OCI-LY3 (cell line): ENCODE results near the gene RIN3.

Experiments
- EZH2phosphoT487 ChIP-seq: fragments of 200-600 bp; shearing (Covaris generic); IDR thresholded peaks from 2 replicates; pipeline ENCODE4 v1.6.1; 2018; ENCODE audit warnings: antibody characterized with exemption, mixed run types, low read depth
- TF ChIP-seq, protein P1 (sequence below): fragments of 200-600, 300-600 bp; sonication (generic); IDR thresholded peaks from 2 replicates; pipeline ENCODE4 v1.5.1; 2014; ENCODE audit warnings: antibody characterized with exemption, low read length, low read depth

DNA sequence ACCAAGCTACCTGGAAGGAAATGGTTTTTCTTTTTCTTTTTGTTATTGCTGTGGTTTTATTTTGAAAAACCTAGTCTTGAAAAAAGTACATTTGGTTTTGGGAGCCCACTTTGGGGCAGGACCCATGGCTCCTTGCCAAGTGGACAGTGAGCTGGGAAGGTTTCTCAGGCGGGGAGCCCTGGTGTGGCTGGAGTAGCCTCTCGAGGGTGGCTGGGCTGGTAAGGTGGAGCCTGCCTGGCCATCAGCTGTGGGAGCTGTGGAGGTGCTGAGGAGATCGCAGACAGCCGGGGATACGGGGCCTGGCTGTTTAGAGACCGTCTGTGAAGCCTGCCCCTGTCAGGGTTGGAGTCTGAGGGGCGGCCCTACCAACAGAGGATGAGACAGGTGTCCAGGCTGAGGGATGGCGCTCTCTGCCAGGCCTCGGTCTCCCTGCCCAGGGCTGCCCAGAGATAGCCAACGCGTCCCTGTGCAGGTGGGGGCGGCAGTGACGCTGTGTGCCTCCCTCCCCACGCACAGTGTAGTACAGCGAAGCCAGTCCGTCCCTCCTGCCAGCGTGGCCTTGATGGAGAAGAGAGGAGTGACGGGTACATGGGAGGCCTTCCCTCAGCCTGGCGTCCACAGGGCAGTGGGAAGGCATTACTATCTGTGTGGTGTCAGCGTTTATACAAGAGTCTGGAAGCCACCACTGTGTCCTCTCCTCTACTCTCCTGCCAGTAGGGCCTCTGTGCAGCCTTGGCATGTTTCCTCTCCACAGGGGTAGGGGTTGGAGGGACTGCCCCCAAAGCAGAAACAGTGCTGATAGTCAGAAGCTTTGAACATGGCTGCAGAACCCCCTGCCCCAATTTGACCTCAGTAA, 5.9 kb downstream of the RIN3 start:
- TF ChIP-seq, protein P1, sequence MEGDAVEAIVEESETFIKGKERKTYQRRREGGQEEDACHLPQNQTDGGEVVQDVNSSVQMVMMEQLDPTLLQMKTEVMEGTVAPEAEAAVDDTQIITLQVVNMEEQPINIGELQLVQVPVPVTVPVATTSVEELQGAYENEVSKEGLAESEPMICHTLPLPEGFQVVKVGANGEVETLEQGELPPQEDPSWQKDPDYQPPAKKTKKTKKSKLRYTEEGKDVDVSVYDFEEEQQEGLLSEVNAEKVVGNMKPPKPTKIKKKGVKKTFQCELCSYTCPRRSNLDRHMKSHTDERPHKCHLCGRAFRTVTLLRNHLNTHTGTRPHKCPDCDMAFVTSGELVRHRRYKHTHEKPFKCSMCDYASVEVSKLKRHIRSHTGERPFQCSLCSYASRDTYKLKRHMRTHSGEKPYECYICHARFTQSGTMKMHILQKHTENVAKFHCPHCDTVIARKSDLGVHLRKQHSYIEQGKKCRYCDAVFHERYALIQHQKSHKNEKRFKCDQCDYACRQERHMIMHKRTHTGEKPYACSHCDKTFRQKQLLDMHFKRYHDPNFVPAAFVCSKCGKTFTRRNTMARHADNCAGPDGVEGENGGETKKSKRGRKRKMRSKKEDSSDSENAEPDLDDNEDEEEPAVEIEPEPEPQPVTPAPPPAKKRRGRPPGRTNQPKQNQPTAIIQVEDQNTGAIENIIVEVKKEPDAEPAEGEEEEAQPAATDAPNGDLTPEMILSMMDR, result no peak
- no peak for TF ChIP-seq EZH2phosphoT487
